PC-9 (cell line): ENCODE measurements around the gene STK24. TPM values are rescaled to one million over a fixed set of nuclear protein-coding genes. Genes with fewer than 3 reads are reported as not detected.

ENCODE experiments used
- BruUV-seq: library from RNA; stranded (reverse); fragments of 400-500 nt; replicated peaks from 2 replicates; lab custom pipeline; 2021; lab: Mats Ljungman, UMichigan
- CTCF ChIA-PET: fragments of 300-600 bp; sonication (Branson Sonifier 250); formaldehyde crosslinking; loops from one replicate; lab custom pipeline; 2022; ENCODE audit warnings: antibody characterized with exemption; lab: Charles Lee
- POLR2A ChIA-PET: fragments of 300-600 bp; sonication (Branson Sonifier 250); formaldehyde crosslinking; loops from one replicate; lab custom pipeline; 2022; ENCODE audit warnings: antibody characterized with exemption; ENCODE audit not compliant: unreplicated experiment; lab: Charles Lee
- DNase-seq, 2 experiments: peaks; one replicate each; pipeline versions ENCODE4 v3.0.0 to v3.0.0-alpha.2; 2015 to 2022; ENCODE audit warnings: mixed read lengths in 1 of 2
- H2AFZ ChIP-seq: fragments of 200-600 bp; sonication (generic); 2 replicates; pipeline ENCODE4 v1.8.1; 2017; ENCODE audit warnings: antibody characterized with exemption
- H3F3A ChIP-seq: fragments of 200-600 bp; sonication (generic); 2 replicates; pipeline ENCODE4 v1.8.1; 2017; ENCODE audit warnings: antibody characterized with exemption, mild to moderate bottlenecking, low read depth; ENCODE audit not compliant: insufficient read depth
- H3K27ac ChIP-seq: fragments of 200-600 bp; sonication (generic); 2 replicates; pipeline ENCODE4 v1.6.1; 2016; ENCODE audit warnings: mixed run types
- H3K27me3 ChIP-seq: fragments of 200-600 bp; sonication (generic); 2 replicates; pipeline ENCODE4 v1.6.1; 2016; ENCODE audit warnings: low read depth, mixed run types; ENCODE audit not compliant: insufficient read depth
- H3K36me3 ChIP-seq: fragments of 200-600 bp; sonication (generic); 2 replicates; pipeline ENCODE4 v1.6.1; 2016; ENCODE audit warnings: low read depth, mixed run types
- H3K4me1 ChIP-seq: fragments of 200-600 bp; sonication (generic); replicated peaks from 2 replicates; pipeline ENCODE4 v1.6.1; 2016; ENCODE audit warnings: mixed run types; ENCODE audit not compliant: insufficient read depth
- H3K4me2 ChIP-seq: fragments of 200-600 bp; sonication (generic); 2 replicates; pipeline ENCODE4 v1.6.1; 2017; ENCODE audit warnings: mixed run types
- H3K4me3 ChIP-seq: fragments of 200-600 bp; sonication (generic); 2 replicates; pipeline ENCODE4 v1.6.1; 2016; ENCODE audit warnings: mixed run types
- H3K79me2 ChIP-seq: fragments of 200-600 bp; sonication (generic); 2 replicates; pipeline ENCODE4 v1.6.1; 2017; ENCODE audit warnings: low read depth, mixed run types
- H3K9me2 ChIP-seq: fragments of 200-600 bp; sonication (generic); 2 replicates; pipeline ENCODE4 v1.8.1; 2017; ENCODE audit warnings: mild to moderate bottlenecking; ENCODE audit not compliant: insufficient read depth
- H3K9me3 ChIP-seq: fragments of 200-600 bp; sonication (generic); 2 replicates; pipeline ENCODE4 v1.8.1; 2016; ENCODE audit warnings: low read depth; ENCODE audit not compliant: insufficient read depth
- H4K20me1 ChIP-seq: fragments of 200-600 bp; sonication (generic); 2 replicates; pipeline ENCODE4 v1.8.1; 2017; ENCODE audit not compliant: insufficient read depth
- EZH2 ChIP-seq: fragments of 200-600 bp; sonication (generic); IDR thresholded peaks from 2 replicates; pipeline ENCODE4 v1.8.0; 2017; ENCODE audit warnings: antibody characterized with exemption, low read depth
- intact Hi-C: fragments of 100-400 bp; cut with micrococcal nuclease; formaldehyde crosslinking; loops from one replicate; pipeline ENCODE4 v1.10.0; 2022; ENCODE audit not compliant: unreplicated experiment
- total RNA-seq: library from RNA; stranded (reverse); gene quantifications from 2 replicates; pipeline ENCODE4 v1.2.3, GENCODE V29; 2021
- TF ChIP-seq, protein P1 (sequence below): fragments of 200-600 bp; sonication (generic); conservative IDR thresholded peaks from 2 replicates; pipeline ENCODE4 v1.6.1; 2017; ENCODE audit warnings: mixed run types, antibody characterized with exemption, mild to moderate bottlenecking, moderate library complexity

The STK24 gene
- total RNA-seq, 1 experiment from 2014 or later: 134 TPM

- Histone ChIP-seq H2AFZ (no peak overlapping the region), H3K36me3 (no peaks in the 10 kb centered on the region), H3K4me1 (peaks cover 10% of the 10 kb centered on the region), H3K4me2 (no peak overlapping the region), H3K79me2 (no peaks in the 10 kb centered on the region), H3K27ac (no peak overlapping the region), H3K9me2 (no peaks in the 10 kb centered on the region), H3K27me3 (no peaks in the 10 kb centered on the region), H3K9me3 (no peaks in the 10 kb centered on the region), H3K4me3 (no peak overlapping the region), H3F3A (peaks cover 6% of the 10 kb centered on the region; the same call in 1 of the 2 replicates), H4K20me1 (no peaks in the 10 kb centered on the region)
- ChIA-PET POLR2A (no interaction called here), CTCF (no interaction called here)
- no peak for DNase-seq
- TF ChIP-seq, protein P1, sequence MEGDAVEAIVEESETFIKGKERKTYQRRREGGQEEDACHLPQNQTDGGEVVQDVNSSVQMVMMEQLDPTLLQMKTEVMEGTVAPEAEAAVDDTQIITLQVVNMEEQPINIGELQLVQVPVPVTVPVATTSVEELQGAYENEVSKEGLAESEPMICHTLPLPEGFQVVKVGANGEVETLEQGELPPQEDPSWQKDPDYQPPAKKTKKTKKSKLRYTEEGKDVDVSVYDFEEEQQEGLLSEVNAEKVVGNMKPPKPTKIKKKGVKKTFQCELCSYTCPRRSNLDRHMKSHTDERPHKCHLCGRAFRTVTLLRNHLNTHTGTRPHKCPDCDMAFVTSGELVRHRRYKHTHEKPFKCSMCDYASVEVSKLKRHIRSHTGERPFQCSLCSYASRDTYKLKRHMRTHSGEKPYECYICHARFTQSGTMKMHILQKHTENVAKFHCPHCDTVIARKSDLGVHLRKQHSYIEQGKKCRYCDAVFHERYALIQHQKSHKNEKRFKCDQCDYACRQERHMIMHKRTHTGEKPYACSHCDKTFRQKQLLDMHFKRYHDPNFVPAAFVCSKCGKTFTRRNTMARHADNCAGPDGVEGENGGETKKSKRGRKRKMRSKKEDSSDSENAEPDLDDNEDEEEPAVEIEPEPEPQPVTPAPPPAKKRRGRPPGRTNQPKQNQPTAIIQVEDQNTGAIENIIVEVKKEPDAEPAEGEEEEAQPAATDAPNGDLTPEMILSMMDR: no peak
- TF ChIP-seq EZH2: no peak
- intact Hi-C loops: loop anchor here (5.0 kb wide), 1 partner anchor 402 kb away; no protein-coding TSS in a partner anchor
- BruUV-seq: no TSS peak
Measured at GRCh38 chr13:98434060-98434459, 142.8 kb downstream of the STK24 start.

- TF ChIP-seq, protein P1: no peak
- no peak for TF ChIP-seq EZH2
- H3K4me2 ChIP-seq: no peak overlapping the region
- CTCF ChIA-PET: no interaction called here
Measured at GRCh38 chr13:98433654-98434053, 143.3 kb downstream of the STK24 start.

DNA sequence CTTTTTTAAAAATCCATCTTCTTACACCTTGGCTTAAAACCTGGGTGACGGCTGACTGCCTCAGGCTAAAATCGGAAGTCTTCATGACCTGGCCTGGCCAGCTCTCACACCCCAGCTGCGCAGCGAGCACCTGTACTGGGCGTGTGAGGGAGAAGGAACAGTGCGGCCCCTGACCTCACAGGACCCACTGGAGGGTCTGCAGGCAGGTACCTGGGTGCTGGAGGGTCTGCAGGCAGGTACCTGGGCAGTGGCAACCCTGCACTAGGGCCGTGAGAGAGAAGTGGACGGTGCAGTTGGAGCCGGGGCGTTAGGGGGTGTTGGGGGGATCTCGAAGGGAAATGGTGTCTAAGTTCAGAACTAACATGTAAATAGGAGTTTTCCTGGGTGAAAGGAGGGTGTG, 144.3 kb downstream of the STK24 start:
- Histone ChIP-seq H3K27me3 (no peaks in the 10 kb centered on the region), H3K9me2 (no peaks in the 10 kb centered on the region), H4K20me1 (no peaks in the 10 kb centered on the region), H3K4me2 (no peak overlapping the region), H3K79me2 (no peaks in the 10 kb centered on the region), H3K27ac (no peak overlapping the region), H2AFZ (no peak overlapping the region), H3K4me3 (no peak overlapping the region), H3F3A (peaks cover 6% of the 10 kb centered on the region; the same call in 1 of the 2 replicates), H3K36me3 (no peaks in the 10 kb centered on the region), H3K9me3 (no peaks in the 10 kb centered on the region), H3K4me1 (peaks cover 10% of the 10 kb centered on the region)
- DNase-seq: no peak
- POLR2A ChIA-PET: no interaction called here
- no peak for TF ChIP-seq EZH2
- TF ChIP-seq, protein P1: no peak
- intact Hi-C loops: loop anchor here (5.0 kb wide), 1 partner anchor 400 kb away; no protein-coding TSS in a partner anchor
- CTCF ChIA-PET: no interaction called here
- BruUV-seq: no TSS peak

More at GRCh38 chr13:98433654-98434053, 143.3 kb downstream of the STK24 start:
- no peak for DNase-seq
- no peaks in the 10 kb centered on the region for H3K36me3 ChIP-seq
- no peaks in the 10 kb centered on the region for H3K79me2 ChIP-seq
- no peak overlapping the region for H2AFZ ChIP-seq
- H3K27me3 ChIP-seq: no peaks in the 10 kb centered on the region
- POLR2A ChIA-PET: no interaction called here
- H3K9me3 ChIP-seq: no peaks in the 10 kb centered on the region
- no TSS peak for BruUV-seq
- H3K9me2 ChIP-seq: no peaks in the 10 kb centered on the region
- peaks cover 10% of the 10 kb centered on the region for H3K4me1 ChIP-seq
- H4K20me1 ChIP-seq: no peaks in the 10 kb centered on the region
- H3K4me3 ChIP-seq: no peak overlapping the region
- no peak overlapping the region for H3K27ac ChIP-seq
- peaks cover 6% of the 10 kb centered on the region; the same call in 1 of the 2 replicates for H3F3A ChIP-seq
- intact Hi-C loops: loop anchor here (5.0 kb wide), 1 partner anchor 401 kb away; no protein-coding TSS in a partner anchor
